HUDEP-2 (cell line): ENCODE data around the gene RPL36.
A peak's percentile ranks its signal among the peaks of the same experiment; 100 is the strongest.

Experiments
- DNase-seq, 76 experiments: peaks; one replicate each; lab custom pipeline; 2025; ENCODE audit not compliant: unreplicated experiment in 76 of 76; lab: John Stamatoyannopoulos, UW

Gene RPL36

GRCh38 chr19:5673752-5674151 lies 16.3 kb upstream of the RPL36 start:
- no peak for DNase-seq

- no peak for DNase-seq
Measured at GRCh38 chr19:5674714-5675113, 15.4 kb upstream of the RPL36 start.

GRCh38 chr19:5676105-5676771 lies 13.9 kb upstream of the RPL36 start:
- no peak for DNase-seq

- no peak for DNase-seq
Measured at GRCh38 chr19:5676772-5677105, 13.4 kb upstream of the RPL36 start.

- no peak for DNase-seq
Measured at GRCh38 chr19:5677136-5677535, 13.0 kb upstream of the RPL36 start.

GRCh38 chr19:5677580-5677979 lies 12.5 kb upstream of the RPL36 start:
- DNase-seq, result no peak

- DNase-seq, result no peak
Measured at GRCh38 chr19:5678071-5678718, 11.9 kb upstream of the RPL36 start.

- DNase-seq, result peak in 1 of 76 experiments; percentile 50
Measured at GRCh38 chr19:5679289-5680083, 10.6 kb upstream of the RPL36 start.

GRCh38 chr19:5680084-5680436 lies 10.0 kb upstream of the RPL36 start:
- peak in 10 of 76 experiments; percentile 43 to 94 (median 63) for DNase-seq

- peak; percentile 78 to 100 (median 99) for DNase-seq
Measured at GRCh38 chr19:5680437-5681368, 9.4 kb upstream of the RPL36 start, which contains the start of the genes HSD11B1L and MICOS13. Gene HSD11B1L, plus strand, starts transcription at chr19:5681027. Its CDS starts 3,806 bp downstream, at chr19:5684833. Gene MICOS13, minus strand, starts transcription at chr19:5680516. Its CDS starts 30 bp downstream, at chr19:5680486.

- no peak for DNase-seq
Measured at GRCh38 chr19:5681391-5682106, 8.5 kb upstream of the RPL36 start.

GRCh38 chr19:5682107-5682482 lies 8.0 kb upstream of the RPL36 start:
- DNase-seq, result no peak

GRCh38 chr19:5683177-5683886 lies 6.8 kb upstream of the RPL36 start:
- no peak for DNase-seq

GRCh38 chr19:5684694-5685430 lies 5.2 kb upstream of the RPL36 start:
- DNase-seq, result no peak

GRCh38 chr19:5686326-5686646 lies 3.8 kb upstream of the RPL36 start:
- DNase-seq, result peak in 1 of 76 experiments; percentile 98

- peak; percentile 59 to 100 (median 99) for DNase-seq
Measured at GRCh38 chr19:5686647-5687359, 3.3 kb upstream of the RPL36 start.

GRCh38 chr19:5687360-5688198 lies 2.5 kb upstream of the RPL36 start:
- no peak for DNase-seq
